ENCODE data around the gene GTF2F2. TPM values are rescaled to one million over a fixed set of nuclear protein-coding genes. Genes with fewer than 3 reads are reported as not detected.

GTF2F2 gene
- total RNA-seq, 6 donors from 2014 or later = 10.2 to 29.3 (median 18.2) TPM

DNA sequence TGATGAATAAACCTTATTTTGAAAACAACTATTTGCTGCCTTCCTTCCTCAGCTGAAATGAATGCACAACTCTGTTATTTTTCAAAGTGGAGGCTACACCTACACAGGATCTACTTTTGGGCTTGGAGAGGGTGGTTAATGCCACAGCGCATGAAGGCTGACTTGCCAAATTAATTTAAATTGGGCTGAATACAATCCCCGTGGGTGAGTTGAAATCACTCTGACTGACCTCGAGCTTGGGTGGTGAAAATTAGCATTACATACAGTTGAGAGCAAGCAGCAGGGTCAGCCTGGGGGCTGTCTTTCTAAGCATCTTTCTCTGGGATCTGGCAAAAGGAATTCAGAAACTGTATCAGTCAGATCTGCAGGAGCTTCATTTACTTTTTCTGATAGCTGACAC lies 182.2 kb downstream of the GTF2F2 start:
- 45 to 59% methylated on average over 3 of the region's 3 CpGs for WGBS, 2 donors
- DNase-seq (no peak), ATAC-seq (ENCODE audit: low FRiP score in 2 of 2) (no peak)
- Histone ChIP-seq H3K9me3 (no peaks in the 10 kb centered on the region), H3K4me1 (no peaks in the 10 kb centered on the region), H3K27ac (no peak overlapping the region), H3K27me3 (no peaks in the 10 kb centered on the region), H3K36me3 (no peaks in the 10 kb centered on the region), H3K4me3 (no peak overlapping the region)
- TF ChIP-seq EP300 (IDR thresholded peaks at IDR 0.05) (no peak), POLR2AphosphoS5 (IDR thresholded peaks at IDR 0.05) (no peak), POLR2A (IDR thresholded peaks at IDR 0.05) (no peak)
- TF ChIP-seq, protein P1, sequence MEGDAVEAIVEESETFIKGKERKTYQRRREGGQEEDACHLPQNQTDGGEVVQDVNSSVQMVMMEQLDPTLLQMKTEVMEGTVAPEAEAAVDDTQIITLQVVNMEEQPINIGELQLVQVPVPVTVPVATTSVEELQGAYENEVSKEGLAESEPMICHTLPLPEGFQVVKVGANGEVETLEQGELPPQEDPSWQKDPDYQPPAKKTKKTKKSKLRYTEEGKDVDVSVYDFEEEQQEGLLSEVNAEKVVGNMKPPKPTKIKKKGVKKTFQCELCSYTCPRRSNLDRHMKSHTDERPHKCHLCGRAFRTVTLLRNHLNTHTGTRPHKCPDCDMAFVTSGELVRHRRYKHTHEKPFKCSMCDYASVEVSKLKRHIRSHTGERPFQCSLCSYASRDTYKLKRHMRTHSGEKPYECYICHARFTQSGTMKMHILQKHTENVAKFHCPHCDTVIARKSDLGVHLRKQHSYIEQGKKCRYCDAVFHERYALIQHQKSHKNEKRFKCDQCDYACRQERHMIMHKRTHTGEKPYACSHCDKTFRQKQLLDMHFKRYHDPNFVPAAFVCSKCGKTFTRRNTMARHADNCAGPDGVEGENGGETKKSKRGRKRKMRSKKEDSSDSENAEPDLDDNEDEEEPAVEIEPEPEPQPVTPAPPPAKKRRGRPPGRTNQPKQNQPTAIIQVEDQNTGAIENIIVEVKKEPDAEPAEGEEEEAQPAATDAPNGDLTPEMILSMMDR (IDR thresholded peaks at IDR 0.05) = no peak

DNA sequence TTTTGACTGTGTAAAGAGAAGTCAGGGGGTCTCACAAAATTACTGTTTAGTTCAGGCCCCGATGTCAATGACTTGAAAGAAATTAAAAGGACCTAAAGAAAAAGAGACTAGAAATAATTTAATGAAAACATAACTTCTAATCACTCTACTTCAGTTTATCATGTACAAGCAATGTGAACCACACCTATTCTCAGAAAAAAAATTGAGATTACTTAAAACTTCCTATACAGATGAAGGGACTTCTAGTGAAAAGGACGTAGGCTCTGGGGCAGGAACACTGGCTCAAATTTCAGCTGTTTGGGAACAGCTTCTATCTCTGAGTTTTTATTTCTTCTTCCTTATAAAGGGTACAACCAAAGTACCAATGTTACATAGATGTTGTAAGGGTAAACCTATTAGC lies 182.7 kb downstream of the GTF2F2 start:
- Histone ChIP-seq H3K27me3 (no peaks in the 10 kb centered on the region), H3K36me3 (no peaks in the 10 kb centered on the region), H3K4me1 (no peaks in the 10 kb centered on the region), H3K27ac (no peak overlapping the region), H3K9me3 (no peaks in the 10 kb centered on the region), H3K4me3 (no peak overlapping the region)
- ATAC-seq (ENCODE audit: low FRiP score in 2 of 2) (no peak), DNase-seq (no peak)
- TF ChIP-seq EP300 (IDR thresholded peaks at IDR 0.05) (no peak), POLR2AphosphoS5 (IDR thresholded peaks at IDR 0.05) (no peak), POLR2A (IDR thresholded peaks at IDR 0.05) (no peak)
- TF ChIP-seq, protein P1 (IDR thresholded peaks at IDR 0.05) = no peak
- WGBS, 2 donors = 83 to 85% methylated on average over 2 of the region's 2 CpGs

DNA sequence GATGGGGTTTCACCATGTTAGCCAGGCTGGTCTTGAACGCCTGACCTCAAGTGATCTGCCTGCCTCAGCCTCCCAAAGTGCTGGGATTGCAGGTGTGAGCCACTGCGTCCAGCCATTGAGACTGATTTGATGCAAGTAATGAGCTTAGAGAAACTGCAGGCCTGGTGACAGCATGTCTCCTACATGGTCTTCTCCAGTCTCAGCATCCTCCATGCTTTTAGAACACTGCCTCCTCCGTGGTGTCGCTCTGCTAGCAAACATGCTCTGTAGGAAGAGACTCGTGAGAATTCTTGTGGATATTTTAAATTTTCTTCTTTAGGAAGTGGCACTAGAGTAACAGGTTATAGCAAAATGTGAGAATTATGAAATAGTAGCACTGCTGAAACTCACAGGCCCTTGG lies 183.6 kb downstream of the GTF2F2 start:
- H3K27ac ChIP-seq = no peak overlapping the region
- H3K4me1 ChIP-seq = no peaks in the 10 kb centered on the region
- H3K27me3 ChIP-seq = no peaks in the 10 kb centered on the region
- no peak for TF ChIP-seq EP300 (IDR thresholded peaks at IDR 0.05)
- H3K9me3 ChIP-seq = no peaks in the 10 kb centered on the region
- H3K36me3 ChIP-seq = no peaks in the 10 kb centered on the region
- ATAC-seq (ENCODE audit: low FRiP score in 2 of 2) (no peak), DNase-seq (no peak)
- 90 to 91% methylated on average over 5 of the region's 5 CpGs for WGBS, 2 donors
- no peak overlapping the region for H3K4me3 ChIP-seq

DNA sequence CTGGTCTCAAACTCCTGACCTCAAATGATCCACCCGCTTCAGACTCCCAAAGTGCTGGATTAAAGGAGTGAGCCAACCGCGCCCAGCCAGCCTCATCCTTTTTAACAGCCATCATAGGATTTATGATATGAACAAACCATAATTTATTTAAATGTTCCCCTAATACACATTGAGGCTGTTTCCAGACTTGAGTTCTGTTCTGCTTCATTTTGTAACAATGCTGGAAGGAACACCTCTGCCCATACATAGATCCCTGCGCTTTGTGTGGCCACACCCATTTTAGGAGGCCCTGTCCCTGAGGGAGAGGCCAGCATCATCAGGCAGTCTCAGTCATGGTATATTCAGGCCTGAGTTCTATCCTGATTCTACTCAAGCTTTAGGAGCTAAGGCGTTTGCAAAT lies 184.8 kb downstream of the GTF2F2 start:
- Histone ChIP-seq H3K9me3 (no peaks in the 10 kb centered on the region), H3K36me3 (no peaks in the 10 kb centered on the region), H3K4me1 (peaks cover 0 to 4% (median 0%) of the 10 kb centered on the region in 4 donors), H3K27ac (no peak overlapping the region), H3K27me3 (no peaks in the 10 kb centered on the region), H3K4me3 (no peak overlapping the region)
- ATAC-seq (ENCODE audit: low FRiP score in 2 of 2) = no peak
- no peak for DNase-seq
- 88 to 93% methylated on average over 5 of the region's 5 CpGs for WGBS, 2 donors
- TF ChIP-seq POLR2A (IDR thresholded peaks at IDR 0.05) = no peak
- TF ChIP-seq POLR2AphosphoS5 (IDR thresholded peaks at IDR 0.05) = no peak
- no peak for TF ChIP-seq EP300 (IDR thresholded peaks at IDR 0.05)
- TF ChIP-seq, protein P1 (IDR thresholded peaks at IDR 0.05) = no peak

DNA sequence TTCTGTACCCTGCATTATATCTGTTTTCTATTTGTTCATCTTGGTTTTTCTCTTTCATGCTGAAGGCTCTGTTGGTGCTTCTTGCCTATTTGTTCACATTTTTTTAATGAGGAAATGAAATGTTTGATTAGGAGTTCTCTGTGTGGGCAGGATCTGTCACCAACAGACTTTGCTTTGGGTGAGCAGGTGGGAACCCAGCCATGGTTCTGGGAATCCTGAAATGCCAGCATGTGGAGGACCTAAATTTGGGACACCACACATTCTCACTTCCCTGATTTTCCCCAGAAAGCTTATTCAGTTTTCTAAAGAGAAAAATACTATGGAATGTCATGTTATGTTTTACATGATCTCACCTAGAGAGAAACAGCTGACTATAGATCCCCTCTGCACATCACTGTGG lies 186.7 kb downstream of the GTF2F2 start:
- DNase-seq (no peak), ATAC-seq (ENCODE audit: low FRiP score in 2 of 2) (no peak)
- no peaks in the 10 kb centered on the region for H3K9me3 ChIP-seq
- H3K27me3 ChIP-seq = no peaks in the 10 kb centered on the region
- H3K4me3 ChIP-seq = no peak overlapping the region
- peaks cover 10 to 18% (median 12%) of the 10 kb centered on the region in 4 donors for H3K4me1 ChIP-seq
- H3K27ac ChIP-seq = no peak overlapping the region
- TF ChIP-seq, protein P1 (IDR thresholded peaks at IDR 0.05) = no peak
- TF ChIP-seq POLR2A (IDR thresholded peaks at IDR 0.05) (no peak), EP300 (IDR thresholded peaks at IDR 0.05) (no peak), POLR2AphosphoS5 (IDR thresholded peaks at IDR 0.05) (no peak)
- H3K36me3 ChIP-seq = no peaks in the 10 kb centered on the region

Data from upper lobe of left lung (tissue), 6 donors.